GM12865 (cell line): ENCODE data around the gene IFT27.

Experiments
- DNase-seq: peaks from one replicate; pipeline ENCODE4 v3.0.0; 2010; ENCODE audit warnings: low read depth
- H3K4me3 ChIP-seq: 2 replicates; pipeline ENCODE4 v1.5.1; 2011; ENCODE audit warnings: mild to moderate bottlenecking, low read depth, low read length, control low read depth
- CTCF ChIP-seq: IDR thresholded peaks from 2 replicates; pipeline ENCODE4 v1.5.1; 2011; ENCODE audit warnings: low read length, control low read depth, low read depth, inconsistent platforms; ENCODE audit not compliant: insufficient read depth; ENCODE audit errors: missing control alignments

Gene IFT27

GRCh38 chr22:36772451-36772850, 3.5 kb downstream of the IFT27 start:
- TF ChIP-seq CTCF = no peak
- no peak overlapping the region for H3K4me3 ChIP-seq
- DNase-seq = no peak

- DNase-seq = no peak
- no peak for TF ChIP-seq CTCF
- no peak overlapping the region for H3K4me3 ChIP-seq
Measured at GRCh38 chr22:36771356-36772063, 4.4 kb downstream of the IFT27 start.

- TF ChIP-seq CTCF = no peak
- no peak for DNase-seq
Measured at GRCh38 chr22:36770513-36771231, 5.2 kb downstream of the IFT27 start.

GRCh38 chr22:36769541-36770512, 6.1 kb downstream of the IFT27 start:
- H3K4me3 ChIP-seq = no peak overlapping the region
- TF ChIP-seq CTCF = no peak
- no peak for DNase-seq

More at GRCh38 chr22:36770513-36771231, 5.2 kb downstream of the IFT27 start:
- no peak overlapping the region for H3K4me3 ChIP-seq

GRCh38 chr22:36768616-36769015, 7.3 kb downstream of the IFT27 start:
- TF ChIP-seq CTCF = no peak
- no peak overlapping the region for H3K4me3 ChIP-seq
- no peak for DNase-seq

- H3K4me3 ChIP-seq = no peak overlapping the region
- DNase-seq = no peak
- no peak for TF ChIP-seq CTCF
Measured at GRCh38 chr22:36768141-36768540, 7.8 kb downstream of the IFT27 start.
